Liver (tissue), 9 donors: ENCODE data around the gene LCA5L. TPM values are rescaled to one million over a fixed set of nuclear protein-coding genes. Genes with fewer than 3 reads are reported as not detected.

Experiments used
- DNase-seq: peaks from one replicate; pipeline ENCODE4 v3.0.0-alpha.2; 2017; ENCODE audit warnings: low spot score
- H3K27ac ChIP-seq, 2 donors: one replicate each; pipeline ENCODE4 v1.7.0; 2013; ENCODE audit warnings: inconsistent platforms in 2 of 2, low read length in 2 of 2, control low read depth in 1 of 2, low read depth in 1 of 2, mild to moderate bottlenecking in 1 of 2
- H3K27me3 ChIP-seq, 4 donors: one replicate each; pipeline versions ENCODE4 v1.6.1 to v1.7.0; 2013; ENCODE audit warnings: low read length in 3 of 4, inconsistent platforms in 1 of 4, mild to moderate bottlenecking in 1 of 4, moderate library complexity in 1 of 4; ENCODE audit not compliant: control insufficient read depth in 4 of 4, insufficient read depth in 4 of 4
- H3K36me3 ChIP-seq, 4 donors: one replicate each; pipeline versions ENCODE4 v1.6.1 to v1.7.0; 2013; ENCODE audit warnings: low read length in 3 of 4, mild to moderate bottlenecking in 3 of 4, low read depth in 1 of 4, moderate library complexity in 1 of 4; ENCODE audit not compliant: control insufficient read depth in 4 of 4, insufficient read depth in 3 of 4
- H3K4me1 ChIP-seq, 4 donors: one replicate each; pipeline versions ENCODE4 v1.6.1 to v1.7.0; 2013; ENCODE audit warnings: low read length in 3 of 4, mild to moderate bottlenecking in 3 of 4, moderate library complexity in 1 of 4; ENCODE audit not compliant: control insufficient read depth in 4 of 4, insufficient read depth in 4 of 4
- H3K4me3 ChIP-seq, 3 donors: one replicate each; pipeline versions ENCODE4 v1.6.1 to v1.7.0; 2013; ENCODE audit warnings: low read length in 3 of 3, control low read depth in 1 of 3, low read depth in 1 of 3, mild to moderate bottlenecking in 1 of 3
- H3K9ac ChIP-seq, 2 donors: one replicate each; pipeline ENCODE4 v1.7.0; 2013; ENCODE audit warnings: low read length in 2 of 2, mild to moderate bottlenecking in 2 of 2, moderate library complexity in 2 of 2, control low read depth in 1 of 2, low read depth in 1 of 2
- H3K9me3 ChIP-seq, 4 donors: one replicate each; pipeline versions ENCODE4 v1.6.1 to v1.7.0; 2013; ENCODE audit warnings: low read length in 3 of 4; ENCODE audit not compliant: control insufficient read depth in 4 of 4
- ATF3 ChIP-seq: IDR thresholded peaks from 2 replicates; pipeline ENCODE4 v1.6.1; 2016; ENCODE audit warnings: antibody characterized with exemption
- CTCF ChIP-seq: fragments of 150-350 bp; IDR thresholded peaks from 2 replicates; pipeline ENCODE4 v1.5.1; 2017; ENCODE audit warnings: improper control_type of control experiment, low read depth, low read length; ENCODE audit not compliant: missing input control
- EGR1 ChIP-seq, 2 donors: IDR thresholded peaks; 2 replicates each; pipeline ENCODE4 v1.6.1; 2016 to 2018; ENCODE audit warnings: antibody characterized with exemption in 2 of 2, low read depth in 2 of 2
- FOXA1 ChIP-seq: IDR thresholded peaks from 2 replicates; pipeline ENCODE4 v1.6.1; 2016; ENCODE audit warnings: antibody characterized with exemption
- GABPA ChIP-seq, 2 donors: IDR thresholded peaks in 1 of 2; conservative IDR thresholded peaks in 1 of 2; 2 replicates each; pipeline ENCODE4 v1.6.1; 2016; ENCODE audit warnings: antibody characterized with exemption in 2 of 2, mild to moderate bottlenecking in 1 of 2, moderate library complexity in 1 of 2
- HNF4A ChIP-seq, 2 donors: conservative IDR thresholded peaks; 2 replicates each; pipeline ENCODE4 v1.6.1; 2016; ENCODE audit warnings: antibody characterized with exemption in 2 of 2, mild to moderate bottlenecking in 2 of 2
- HNF4G ChIP-seq: IDR thresholded peaks from 2 replicates; pipeline ENCODE4 v1.6.1; 2016; ENCODE audit warnings: antibody characterized with exemption
- MAX ChIP-seq: IDR thresholded peaks from 2 replicates; pipeline ENCODE4 v1.6.1; 2016; ENCODE audit warnings: antibody characterized with exemption
- NR2F2 ChIP-seq: IDR thresholded peaks from 2 replicates; pipeline ENCODE4 v1.6.1; 2016; ENCODE audit warnings: antibody characterized with exemption
- RAD21 ChIP-seq, 2 donors: IDR thresholded peaks; 2 replicates each; pipeline ENCODE4 v1.6.1; 2016; ENCODE audit warnings: antibody characterized with exemption in 2 of 2, mild to moderate bottlenecking in 2 of 2
- RXRA ChIP-seq, 2 donors: IDR thresholded peaks; 2 replicates each; pipeline ENCODE4 v1.6.1; 2017 to 2018; ENCODE audit warnings: antibody characterized with exemption in 2 of 2, mild to moderate bottlenecking in 1 of 2
- TAF1 ChIP-seq: conservative IDR thresholded peaks from 2 replicates; pipeline ENCODE4 v1.6.1; 2016; ENCODE audit warnings: antibody characterized with exemption, mild to moderate bottlenecking
- ZBTB33 ChIP-seq: IDR thresholded peaks from 2 replicates; pipeline ENCODE4 v1.6.1; 2016; ENCODE audit warnings: antibody characterized with exemption
- WGBS: extraction: QIAGEN DNeasy Blood & Tissue Kit; methylation state at CpG from one replicate; pipeline ENCODE4 v1.1.7; 2013; 5-methylcytosine and 5-hydroxymethylcytosine counted together
- polyA plus RNA-seq, 2 donors: library from polyadenylated mRNA; stranded (reverse) in 1 of 2; unstranded in 1 of 2; fragments of 200-250 nt in 1 of 2; fragments of >200 nt in 1 of 2; fragmentation: Nextera tagmentation in 1 of 2; extraction: Ambion mirVana in 1 of 2; gene quantifications; one replicate each; pipeline versions ENCODE4 v1.2.1 to v1.2.3, GENCODE V29; 2013 to 2015
- total RNA-seq, 2 donors: library from RNA; depleted of rRNA; stranded (reverse); fragments of >200 nt; gene quantifications; one replicate each; pipeline ENCODE4 v1.2.3, GENCODE V29; 2014
- donor health status: healthy.
- donor health status: healthy.
- donor health status: healthy.
- donor health status: healthy.
- donor health status: healthy.

LCA5L gene
- total and polyA plus RNA-seq, 4 donors: 0.19 to 1.6 (median 0.99) TPM

- TF ChIP-seq ZBTB33 (no peak), FOXA1 (no peak)
Observed at GRCh38 chr21:39387461-39388037, 58.0 kb downstream of the LCA5L start (continued).

- no peak for DNase-seq
- Histone ChIP-seq H3K36me3 (peaks cover 1 to 6% (median 2%) of the 10 kb centered on the region in 4 donors), H3K27me3 (no peaks in the 10 kb centered on the region), H3K27ac (peak overlapping the region; percentile 77 to 82), H3K9me3 (no peaks in the 10 kb centered on the region), H3K4me3 (no peak overlapping the region), H3K9ac (peak overlapping the region in 1 of 2 donors; percentile 81), H3K4me1 (peaks cover 4 to 24% (median 13%) of the 10 kb centered on the region in 4 donors)
- no peak for TF ChIP-seq FOXA1
- no peak for TF ChIP-seq NR2F2
- no peak for TF ChIP-seq HNF4G
- no peak for TF ChIP-seq RAD21 (IDR thresholded peaks at IDR 0.05)
- no peak for TF ChIP-seq EGR1 (IDR thresholded peaks at IDR 0.05; ENCODE audit: low read depth in 2 of 2)
- TF ChIP-seq CTCF: no peak
- no peak for TF ChIP-seq ATF3
- TF ChIP-seq ZBTB33: no peak
- TF ChIP-seq MAX: no peak
- no peak for TF ChIP-seq GABPA (IDR thresholded peaks at IDR 0.05 in 1 of 2, conservative IDR thresholded peaks at IDR 0.05 in 1 of 2)
- WGBS: 97% methylated on average over 11 of the region's 11 CpGs
Observed at GRCh38 chr21:39386899-39387298, 58.7 kb downstream of the LCA5L start.

GRCh38 chr21:39386194-39386593 is 59.4 kb downstream of the LCA5L start:
- H3K27ac ChIP-seq: peak overlapping the region; percentile 82 to 86
- peaks cover 0 to 1% (median 0%) of the 10 kb centered on the region in 4 donors for H3K36me3 ChIP-seq
- TF ChIP-seq HNF4A (conservative IDR thresholded peaks at IDR 0.05) (no peak), TAF1 (no peak), CTCF (no peak), HNF4G (no peak), RXRA (IDR thresholded peaks at IDR 0.05) (no peak), FOXA1 (no peak), EGR1 (IDR thresholded peaks at IDR 0.05; ENCODE audit: low read depth in 2 of 2) (no peak), NR2F2 (no peak)
- no peaks in the 10 kb centered on the region for H3K27me3 ChIP-seq
- no peaks in the 10 kb centered on the region for H3K9me3 ChIP-seq
- H3K4me3 ChIP-seq: no peak overlapping the region
- H3K9ac ChIP-seq: peak overlapping the region in 1 of 2 donors; percentile 16
- 70% methylated on average over 13 of the region's 13 CpGs for WGBS
- DNase-seq: peak; percentile 36
- H3K4me1 ChIP-seq: peaks cover 4 to 27% (median 14%) of the 10 kb centered on the region in 4 donors
